ENCODE measurements around the gene ASMTL. TPM values are rescaled to one million over a fixed set of nuclear protein-coding genes. Genes with fewer than 3 reads are reported as not detected.

ASMTL gene
- total and polyA plus RNA-seq, 2 experiments from 2014 or later = 15.7 to 36.2 TPM

GRCh38 chrX:1390621-1391369, 61.9 kb downstream of the ASMTL start:
- Histone ChIP-seq H3K27ac (peak overlapping the region; percentile 95; the same call in 1 of the 2 replicates), H3K4me2 (ENCODE audit: unreplicated experiment) (peak overlapping the region; percentile 83), H3K9me2 (ENCODE audit: insufficient read depth) (no peaks in the 10 kb centered on the region), H3K9ac (peak overlapping the region; percentile 98), H2AFZ (no peak overlapping the region), H4K20me1 (ENCODE audit: insufficient read depth) (peaks cover 15% of the 10 kb centered on the region), H3K79me2 (ENCODE audit: insufficient read depth) (peaks cover 64% of the 10 kb centered on the region), H3K4me3 (peak overlapping the region; percentile 93), H3K36me3 (ENCODE audit: low read depth) (peaks cover 17% of the 10 kb centered on the region; the same call in 1 of the 2 replicates), H3K9me3 (ENCODE audit: low read depth) (no peaks in the 10 kb centered on the region), H3F3A (ENCODE audit: insufficient read depth) (peaks cover 10% of the 10 kb centered on the region; the same call in 1 of the 2 replicates), H3K4me1 (ENCODE audit: insufficient read depth) (peaks cover 24% of the 10 kb centered on the region), H3K27me3 (replicated peaks; ENCODE audit: insufficient read depth) (no peaks in the 10 kb centered on the region)
- peak; percentile 38 for DNase-seq
- 39 to 43% methylated on average over 30 of the region's 30 CpGs for WGBS, 2 experiments (ENCODE audit: low coverage in 1 of 2, low lambda C conversion rate in 2 of 2, missing lambda C conversion rate in 2 of 2)
- TF ChIP-seq EZH2phosphoT487 (IDR thresholded peaks at IDR 0.05; ENCODE audit: insufficient read depth, low read depth) (no peak), EZH2 (IDR thresholded peaks at IDR 0.05; ENCODE audit: insufficient read depth, poor library complexity, severe bottlenecking) (no peak)
- in situ Hi-C loops (cut with MboI) = no loop called here

- no peaks in the 10 kb centered on the region for H3K9me2 ChIP-seq (ENCODE audit: insufficient read depth)
- no peak overlapping the region for H2AFZ ChIP-seq
- H3K27ac ChIP-seq = no peak overlapping the region
- no peaks in the 10 kb centered on the region for H3K9me3 ChIP-seq (ENCODE audit: low read depth)
- peaks cover 10% of the 10 kb centered on the region for H4K20me1 ChIP-seq (ENCODE audit: insufficient read depth)
- H3K27me3 ChIP-seq (replicated peaks; ENCODE audit: insufficient read depth) = no peaks in the 10 kb centered on the region
- peaks cover 17% of the 10 kb centered on the region; the same call in 1 of the 2 replicates for H3F3A ChIP-seq (ENCODE audit: insufficient read depth)
- 80 to 82% methylated on average over 10 of the region's 10 CpGs for WGBS, 2 experiments (ENCODE audit: low coverage in 1 of 2, low lambda C conversion rate in 2 of 2, missing lambda C conversion rate in 2 of 2)
- peaks cover 57% of the 10 kb centered on the region for H3K79me2 ChIP-seq (ENCODE audit: insufficient read depth)
- H3K4me2 ChIP-seq (ENCODE audit: unreplicated experiment) = peak overlapping the region; percentile 83
- peak overlapping the region; percentile 93; the same call in 1 of the 2 replicates for H3K4me3 ChIP-seq
- H3K36me3 ChIP-seq (ENCODE audit: low read depth) = peaks cover 24% of the 10 kb centered on the region
- peaks cover 24% of the 10 kb centered on the region for H3K4me1 ChIP-seq (ENCODE audit: insufficient read depth)
- no peak for DNase-seq
- TF ChIP-seq EZH2phosphoT487 (IDR thresholded peaks at IDR 0.05; ENCODE audit: insufficient read depth, low read depth) (no peak), EZH2 (IDR thresholded peaks at IDR 0.05; ENCODE audit: insufficient read depth, poor library complexity, severe bottlenecking) (no peak)
- peak overlapping the region; percentile 98; the same call in 1 of the 2 replicates for H3K9ac ChIP-seq
- in situ Hi-C loops (cut with MboI) = no loop called here
Measured at GRCh38 chrX:1389993-1390285, 62.8 kb downstream of the ASMTL start.

GRCh38 chrX:1389181-1389992, 63.3 kb downstream of the ASMTL start:
- H4K20me1 ChIP-seq (ENCODE audit: insufficient read depth) = peaks cover 10% of the 10 kb centered on the region
- H3K36me3 ChIP-seq (ENCODE audit: low read depth) = peaks cover 26% of the 10 kb centered on the region
- 91 to 92% methylated on average over 33 to 50 of the region's 51 CpGs for WGBS, 2 experiments (ENCODE audit: low coverage in 1 of 2, low lambda C conversion rate in 2 of 2, missing lambda C conversion rate in 2 of 2)

GRCh38 chrX:1388651-1389050, 64.1 kb downstream of the ASMTL start:
- TF ChIP-seq EZH2phosphoT487 (IDR thresholded peaks at IDR 0.05; ENCODE audit: insufficient read depth, low read depth) = no peak
- no peak for TF ChIP-seq EZH2 (IDR thresholded peaks at IDR 0.05; ENCODE audit: insufficient read depth, poor library complexity, severe bottlenecking)
- Histone ChIP-seq H4K20me1 (ENCODE audit: insufficient read depth) (peaks cover 10% of the 10 kb centered on the region), H3K9ac (0 out of 2 replicates have a peak overlapping the region, but pooled peaks have one; percentile 13), H3K9me2 (ENCODE audit: insufficient read depth) (no peaks in the 10 kb centered on the region), H3K36me3 (ENCODE audit: low read depth) (peaks cover 26% of the 10 kb centered on the region), H3K27ac (no peak overlapping the region), H2AFZ (no peak overlapping the region), H3K79me2 (ENCODE audit: insufficient read depth) (peaks cover 52% of the 10 kb centered on the region), H3K4me3 (no peak overlapping the region), H3F3A (ENCODE audit: insufficient read depth) (peaks cover 19% of the 10 kb centered on the region), H3K4me2 (ENCODE audit: unreplicated experiment) (no peak overlapping the region), H3K9me3 (ENCODE audit: low read depth) (no peaks in the 10 kb centered on the region), H3K27me3 (replicated peaks; ENCODE audit: insufficient read depth) (no peaks in the 10 kb centered on the region), H3K4me1 (ENCODE audit: insufficient read depth) (peaks cover 17% of the 10 kb centered on the region)
- DNase-seq = no peak
- 83 to 84% methylated on average over 4 of the region's 4 CpGs for WGBS, 2 experiments (ENCODE audit: low coverage in 1 of 2, low lambda C conversion rate in 2 of 2, missing lambda C conversion rate in 2 of 2)
- in situ Hi-C loops (cut with MboI) = no loop called here

More at GRCh38 chrX:1389181-1389992, 63.3 kb downstream of the ASMTL start:
- in situ Hi-C loops (cut with MboI) = no loop called here
- H3K4me1 ChIP-seq (ENCODE audit: insufficient read depth) = peaks cover 18% of the 10 kb centered on the region
- no peak overlapping the region for H3K4me2 ChIP-seq (ENCODE audit: unreplicated experiment)
- no peak overlapping the region for H3K4me3 ChIP-seq
- H3K9me2 ChIP-seq (ENCODE audit: insufficient read depth) = no peaks in the 10 kb centered on the region
- peaks cover 20% of the 10 kb centered on the region; the same call in 1 of the 2 replicates for H3F3A ChIP-seq (ENCODE audit: insufficient read depth)
- H3K27ac ChIP-seq = no peak overlapping the region
- H3K9me3 ChIP-seq (ENCODE audit: low read depth) = no peaks in the 10 kb centered on the region
- TF ChIP-seq EZH2phosphoT487 (IDR thresholded peaks at IDR 0.05; ENCODE audit: insufficient read depth, low read depth) (no peak), EZH2 (IDR thresholded peaks at IDR 0.05; ENCODE audit: insufficient read depth, poor library complexity, severe bottlenecking) (no peak)
- no peak overlapping the region for H3K9ac ChIP-seq
- H3K27me3 ChIP-seq (replicated peaks; ENCODE audit: insufficient read depth) = no peaks in the 10 kb centered on the region
- no peak for DNase-seq
- H2AFZ ChIP-seq = no peak overlapping the region
- peaks cover 57% of the 10 kb centered on the region for H3K79me2 ChIP-seq (ENCODE audit: insufficient read depth)
